K562 (cell line): Measurements from ENCODE around the gene PRDM15. TPM values are rescaled to one million over a fixed set of nuclear protein-coding genes. Genes with fewer than 3 reads are reported as not detected.

Experiments
- ADNP ChIP-seq: fragments of 200-800 bp; sonication (Bioruptor generic); IDR thresholded peaks from 2 replicates; pipeline ENCODE4 v1.6.1; 2016; ENCODE audit warnings: missing genetic modification characterization, missing compliant biosample characterization
- C11orf30 ChIP-seq: fragments of 450-650 bp; IDR thresholded peaks from 2 replicates; pipeline ENCODE4 v1.6.1; 2016; ENCODE audit warnings: low read depth, mild to moderate bottlenecking
- HNRNPL ChIP-seq: fragments of 200-400 bp; formaldehyde crosslinking; IDR thresholded peaks from 2 replicates; pipeline ENCODE4 v1.6.1; 2017; ENCODE audit warnings: low read depth, mild to moderate bottlenecking, low read length
- JUND ChIP-seq, 2 experiments: IDR thresholded peaks; 2 replicates in 1 of 2; 3 replicates in 1 of 2; pipeline ENCODE4 v1.6.1; 2011; ENCODE audit warnings: borderline replicate concordance in 2 of 2, low read depth in 2 of 2, low read length in 2 of 2, improper control_type of control experiment in 1 of 2, missing biosample characterization in 1 of 2, missing genetic modification characterization in 1 of 2, missing genetic modification reagents in 1 of 2
- ZBED1 ChIP-seq: IDR thresholded peaks from 2 replicates; pipeline ENCODE4 v1.6.1; 2014
- ZBTB1 ChIP-seq: sonication (generic); formaldehyde crosslinking; IDR thresholded peaks from 2 replicates; pipeline ENCODE4 v1.8.1; 2023; ENCODE audit warnings: missing genetic modification reagents, low read depth, mild to moderate bottlenecking, borderline replicate concordance
- ZNF224 ChIP-seq: sonication (generic); formaldehyde crosslinking; IDR thresholded peaks from 2 replicates; pipeline ENCODE4 v1.8.0; 2022; ENCODE audit warnings: mild to moderate bottlenecking, missing genetic modification reagents
- ZNF76 ChIP-seq: fragments of 250-450 bp; sonication (Bioruptor Pico); IDR thresholded peaks from 2 replicates; pipeline ENCODE4 v1.4.0; 2020; ENCODE audit warnings: mild to moderate bottlenecking, moderate library complexity, borderline replicate concordance
- polyA plus RNA-seq, 8 experiments: library from polyadenylated mRNA; depleted of rRNA in 4 of 8; stranded (reverse) in 5 of 8; unstranded in 3 of 8; fragments of >200 nt; fragmentation: Nextera tagmentation in 2 of 8; fragmentation: Illumina TruSeq in 1 of 8; extraction: Ambion mirVana in 2 of 8; extraction: Trizol in 1 of 8; gene quantifications; 2 replicates each; pipeline versions ENCODE4 v1.2.1 to v1.2.3, GENCODE V29; 2011 to 2014; ENCODE audit warnings: inconsistent platforms in 1 of 8, missing spikeins in 1 of 8
- total RNA-seq, 7 experiments: library from RNA; depleted of rRNA in 6 of 7; stranded (reverse); fragments of >200 nt in 6 of 7; fragmentation: Illumina TruSeq in 2 of 7; extraction: Trizol in 2 of 7; gene quantifications; 2 replicates each; pipeline versions ENCODE4 v1.2.1 to v1.2.3, GENCODE V29; 2011 to 2021; ENCODE audit warnings: low replicate concordance in 1 of 7
- TF ChIP-seq, protein P1 (sequence below), 2 experiments: fragments of 450-650 bp in 1 of 2; sonication (generic) in 1 of 2; formaldehyde crosslinking in 1 of 2; IDR thresholded peaks; 2 replicates each; pipeline versions ENCODE4 v1.7.1 to v1.9.0; 2016 to 2022; ENCODE audit warnings: inconsistent platforms in 1 of 2, mild to moderate bottlenecking in 1 of 2, missing genetic modification reagents in 1 of 2
- TF ChIP-seq, protein P2 (sequence below), 2 experiments: fragments of 150-350 bp in 1 of 2; IDR thresholded peaks; 2 replicates each; pipeline ENCODE4 v1.6.1; 2012 to 2016; ENCODE audit warnings: low read depth in 2 of 2, low read length in 2 of 2, mild to moderate bottlenecking in 1 of 2, moderate library complexity in 1 of 2
- TF ChIP-seq, protein P3 (sequence below): fragments of 250-450 bp; sonication (Bioruptor Pico); IDR thresholded peaks from 2 replicates; pipeline ENCODE4 v1.8.0; 2021; ENCODE audit warnings: moderate library complexity, mild to moderate bottlenecking, inconsistent platforms
- TF ChIP-seq, protein P4 (sequence below): conservative IDR thresholded peaks from 2 replicates; pipeline ENCODE4 v1.6.1; 2011; ENCODE audit warnings: low read depth, mild to moderate bottlenecking, low read length; ENCODE audit not compliant: control insufficient read depth

The PRDM15 gene
- total and polyA plus RNA-seq, 9 of the 15 experiments (the other 6 are each of a cell fraction or from before 2014, with no cell fraction given), result 0.93 to 9.2 (median 6.2) TPM

DNA sequence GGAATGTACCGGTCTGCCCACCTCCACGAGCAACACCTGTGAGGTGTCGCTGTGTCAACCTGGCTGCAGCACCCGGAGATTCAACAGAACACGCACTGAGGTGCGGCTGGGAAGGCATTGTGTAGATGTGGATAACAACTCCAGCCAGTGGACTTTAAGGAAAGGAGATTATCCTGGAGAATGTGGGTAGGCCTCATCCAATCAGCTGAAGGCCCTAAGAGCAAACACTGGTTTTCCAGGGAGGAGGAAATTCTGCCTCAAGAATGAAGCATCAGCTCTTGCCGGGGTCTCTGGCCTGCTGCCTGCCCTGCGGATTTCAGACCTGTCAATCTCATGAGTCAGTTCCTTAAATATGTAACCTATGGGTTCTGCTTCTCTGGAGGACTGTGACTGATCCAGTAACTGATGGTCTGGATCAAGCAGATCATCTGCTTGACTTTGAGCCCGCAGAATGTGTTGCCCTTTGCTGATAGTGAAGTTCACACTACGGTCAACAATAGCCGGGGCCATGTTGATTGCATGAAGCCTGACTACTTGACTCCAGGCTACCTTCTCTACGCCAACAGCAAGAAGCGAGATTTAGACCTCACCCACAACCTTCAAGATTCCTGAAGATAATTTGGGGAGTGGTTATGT lies 15.9 kb upstream of the PRDM15 start (continued):
- TF ChIP-seq, protein P1, sequence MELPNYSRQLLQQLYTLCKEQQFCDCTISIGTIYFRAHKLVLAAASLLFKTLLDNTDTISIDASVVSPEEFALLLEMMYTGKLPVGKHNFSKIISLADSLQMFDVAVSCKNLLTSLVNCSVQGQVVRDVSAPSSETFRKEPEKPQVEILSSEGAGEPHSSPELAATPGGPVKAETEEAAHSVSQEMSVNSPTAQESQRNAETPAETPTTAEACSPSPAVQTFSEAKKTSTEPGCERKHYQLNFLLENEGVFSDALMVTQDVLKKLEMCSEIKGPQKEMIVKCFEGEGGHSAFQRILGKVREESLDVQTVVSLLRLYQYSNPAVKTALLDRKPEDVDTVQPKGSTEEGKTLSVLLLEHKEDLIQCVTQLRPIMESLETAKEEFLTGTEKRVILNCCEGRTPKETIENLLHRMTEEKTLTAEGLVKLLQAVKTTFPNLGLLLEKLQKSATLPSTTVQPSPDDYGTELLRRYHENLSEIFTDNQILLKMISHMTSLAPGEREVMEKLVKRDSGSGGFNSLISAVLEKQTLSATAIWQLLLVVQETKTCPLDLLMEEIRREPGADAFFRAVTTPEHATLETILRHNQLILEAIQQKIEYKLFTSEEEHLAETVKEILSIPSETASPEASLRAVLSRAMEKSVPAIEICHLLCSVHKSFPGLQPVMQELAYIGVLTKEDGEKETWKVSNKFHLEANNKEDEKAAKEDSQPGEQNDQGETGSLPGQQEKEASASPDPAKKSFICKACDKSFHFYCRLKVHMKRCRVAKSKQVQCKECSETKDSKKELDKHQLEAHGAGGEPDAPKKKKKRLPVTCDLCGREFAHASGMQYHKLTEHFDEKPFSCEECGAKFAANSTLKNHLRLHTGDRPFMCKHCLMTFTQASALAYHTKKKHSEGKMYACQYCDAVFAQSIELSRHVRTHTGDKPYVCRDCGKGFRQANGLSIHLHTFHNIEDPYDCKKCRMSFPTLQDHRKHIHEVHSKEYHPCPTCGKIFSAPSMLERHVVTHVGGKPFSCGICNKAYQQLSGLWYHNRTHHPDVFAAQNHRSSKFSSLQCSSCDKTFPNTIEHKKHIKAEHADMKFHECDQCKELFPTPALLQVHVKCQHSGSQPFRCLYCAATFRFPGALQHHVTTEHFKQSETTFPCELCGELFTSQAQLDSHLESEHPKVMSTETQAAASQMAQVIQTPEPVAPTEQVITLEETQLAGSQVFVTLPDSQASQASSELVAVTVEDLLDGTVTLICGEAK (IDR thresholded peaks at IDR 0.05), result no peak
- TF ChIP-seq, protein P1 (CRISPR knock-in tag; IDR thresholded peaks at IDR 0.05), result no peak
- no peak for TF ChIP-seq ZNF76
- no peak for TF ChIP-seq ADNP
- TF ChIP-seq, protein P2, sequence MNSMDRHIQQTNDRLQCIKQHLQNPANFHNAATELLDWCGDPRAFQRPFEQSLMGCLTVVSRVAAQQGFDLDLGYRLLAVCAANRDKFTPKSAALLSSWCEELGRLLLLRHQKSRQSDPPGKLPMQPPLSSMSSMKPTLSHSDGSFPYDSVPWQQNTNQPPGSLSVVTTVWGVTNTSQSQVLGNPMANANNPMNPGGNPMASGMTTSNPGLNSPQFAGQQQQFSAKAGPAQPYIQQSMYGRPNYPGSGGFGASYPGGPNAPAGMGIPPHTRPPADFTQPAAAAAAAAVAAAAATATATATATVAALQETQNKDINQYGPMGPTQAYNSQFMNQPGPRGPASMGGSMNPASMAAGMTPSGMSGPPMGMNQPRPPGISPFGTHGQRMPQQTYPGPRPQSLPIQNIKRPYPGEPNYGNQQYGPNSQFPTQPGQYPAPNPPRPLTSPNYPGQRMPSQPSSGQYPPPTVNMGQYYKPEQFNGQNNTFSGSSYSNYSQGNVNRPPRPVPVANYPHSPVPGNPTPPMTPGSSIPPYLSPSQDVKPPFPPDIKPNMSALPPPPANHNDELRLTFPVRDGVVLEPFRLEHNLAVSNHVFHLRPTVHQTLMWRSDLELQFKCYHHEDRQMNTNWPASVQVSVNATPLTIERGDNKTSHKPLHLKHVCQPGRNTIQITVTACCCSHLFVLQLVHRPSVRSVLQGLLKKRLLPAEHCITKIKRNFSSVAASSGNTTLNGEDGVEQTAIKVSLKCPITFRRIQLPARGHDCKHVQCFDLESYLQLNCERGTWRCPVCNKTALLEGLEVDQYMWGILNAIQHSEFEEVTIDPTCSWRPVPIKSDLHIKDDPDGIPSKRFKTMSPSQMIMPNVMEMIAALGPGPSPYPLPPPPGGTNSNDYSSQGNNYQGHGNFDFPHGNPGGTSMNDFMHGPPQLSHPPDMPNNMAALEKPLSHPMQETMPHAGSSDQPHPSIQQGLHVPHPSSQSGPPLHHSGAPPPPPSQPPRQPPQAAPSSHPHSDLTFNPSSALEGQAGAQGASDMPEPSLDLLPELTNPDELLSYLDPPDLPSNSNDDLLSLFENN (IDR thresholded peaks at IDR 0.05; ENCODE audit: low read depth in 2 of 2, low read length in 2 of 2), result peak in 1 of 2 experiments; percentile 65; a peak in 1 of 4 replicates
- peak; percentile 74 for TF ChIP-seq JUND (IDR thresholded peaks at IDR 0.05; ENCODE audit: borderline replicate concordance, low read depth, low read length)
- peak; percentile 68; the same call in 2 of the 3 replicates for TF ChIP-seq JUND (tag; IDR thresholded peaks at IDR 0.05; ENCODE audit: borderline replicate concordance, low read depth, low read length)
- TF ChIP-seq, protein P3, sequence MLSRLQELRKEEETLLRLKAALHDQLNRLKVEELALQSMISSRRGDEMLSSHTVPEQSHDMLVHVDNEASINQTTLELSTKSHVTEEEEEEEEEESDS, result no peak
- TF ChIP-seq, protein P4, sequence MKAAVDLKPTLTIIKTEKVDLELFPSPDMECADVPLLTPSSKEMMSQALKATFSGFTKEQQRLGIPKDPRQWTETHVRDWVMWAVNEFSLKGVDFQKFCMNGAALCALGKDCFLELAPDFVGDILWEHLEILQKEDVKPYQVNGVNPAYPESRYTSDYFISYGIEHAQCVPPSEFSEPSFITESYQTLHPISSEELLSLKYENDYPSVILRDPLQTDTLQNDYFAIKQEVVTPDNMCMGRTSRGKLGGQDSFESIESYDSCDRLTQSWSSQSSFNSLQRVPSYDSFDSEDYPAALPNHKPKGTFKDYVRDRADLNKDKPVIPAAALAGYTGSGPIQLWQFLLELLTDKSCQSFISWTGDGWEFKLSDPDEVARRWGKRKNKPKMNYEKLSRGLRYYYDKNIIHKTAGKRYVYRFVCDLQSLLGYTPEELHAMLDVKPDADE, result no peak
- TF ChIP-seq ZBTB1, result no peak
- TF ChIP-seq HNRNPL, result no peak
- no peak for TF ChIP-seq C11orf30
- TF ChIP-seq ZBED1, result no peak
- no peak for TF ChIP-seq ZNF224 (CRISPR knock-in tag)
